DOHH2 (cell line): ENCODE results near the gene TRIM27.
"Not testable (repeated sequence)": the region's sequence is repeated elsewhere in the genome, so short reads cannot be mapped to it uniquely, and the experiment has no call there.

Source experiments
- H3F3A ChIP-seq: fragments of 200-600 bp; sonication (generic), shearing (Covaris generic); 2 replicates; pipeline ENCODE4 v1.6.0; 2016; ENCODE audit warnings: antibody characterized with exemption, mild to moderate bottlenecking; ENCODE audit not compliant: control insufficient read depth, insufficient read depth
- H3K27ac ChIP-seq: fragments of 200-600 bp; sonication (generic); 2 replicates; pipeline ENCODE4 v1.5.1; 2014; ENCODE audit warnings: low read depth, mild to moderate bottlenecking, low read length, moderate library complexity
- H3K27me3 ChIP-seq: fragments of 200-600 bp; sonication (generic); 2 replicates; pipeline ENCODE4 v1.6.1; 2014; ENCODE audit warnings: mild to moderate bottlenecking, low read length, mixed read lengths; ENCODE audit not compliant: control insufficient read depth
- H3K36me3 ChIP-seq: fragments of 200-600 bp; sonication (generic); 2 replicates; pipeline ENCODE4 v1.6.1; 2014; ENCODE audit warnings: mild to moderate bottlenecking, low read length, moderate library complexity, mixed read lengths; ENCODE audit not compliant: control insufficient read depth
- H3K4me1 ChIP-seq: fragments of 200-600 bp; sonication (generic); 2 replicates; pipeline ENCODE4 v1.6.1; 2014; ENCODE audit warnings: mild to moderate bottlenecking, low read length, mixed read lengths; ENCODE audit not compliant: control insufficient read depth
- H3K4me2 ChIP-seq: fragments of 200-600 bp; sonication (generic); 2 replicates; pipeline ENCODE4 v1.6.0; 2014; ENCODE audit warnings: mild to moderate bottlenecking, low read length, moderate library complexity
- H3K4me3 ChIP-seq: fragments of 200-600 bp; sonication (generic); 2 replicates; pipeline ENCODE4 v1.5.1; 2014; ENCODE audit warnings: mild to moderate bottlenecking, low read length, mixed read lengths
- H3K79me2 ChIP-seq: fragments of 200-600 bp; sonication (generic); 2 replicates; pipeline ENCODE4 v1.6.1; 2014; ENCODE audit warnings: mild to moderate bottlenecking, low read length, mixed read lengths; ENCODE audit not compliant: control insufficient read depth
- H3K9me2 ChIP-seq: fragments of 200-600 bp; sonication (generic); replicated peaks from 2 replicates; pipeline ENCODE4 v1.6.1; 2014; ENCODE audit warnings: mild to moderate bottlenecking, low read length, mixed read lengths; ENCODE audit not compliant: control insufficient read depth
- H3K9me3 ChIP-seq: fragments of 200-600 bp; sonication (generic); 2 replicates; pipeline ENCODE4 v1.6.1; 2014; ENCODE audit warnings: antibody characterized with exemption, low read length, mixed read lengths; ENCODE audit not compliant: control insufficient read depth, insufficient read depth
- H4K20me1 ChIP-seq: fragments of 200-600 bp; sonication (generic); 2 replicates; pipeline ENCODE4 v1.6.0; 2014; ENCODE audit warnings: low read depth, mild to moderate bottlenecking, antibody characterized with exemption, low read length, moderate library complexity; ENCODE audit not compliant: control insufficient read depth, insufficient read depth
- EZH2phosphoT487 ChIP-seq: fragments of 200-600 bp; sonication (generic); IDR thresholded peaks from 2 replicates; pipeline ENCODE4 v1.6.1; 2017; ENCODE audit warnings: borderline replicate concordance, mild to moderate bottlenecking, antibody characterized with exemption, low read length, moderate library complexity, mixed read lengths
- TF ChIP-seq, protein P1 (sequence below): fragments of 200-600 bp; sonication (generic); IDR thresholded peaks from one replicate; pipeline ENCODE4 v1.5.1; 2014; ENCODE audit warnings: antibody characterized with exemption, mild to moderate bottlenecking, low read depth, low read length; ENCODE audit not compliant: poor library complexity, severe bottlenecking

The TRIM27 gene

DNA sequence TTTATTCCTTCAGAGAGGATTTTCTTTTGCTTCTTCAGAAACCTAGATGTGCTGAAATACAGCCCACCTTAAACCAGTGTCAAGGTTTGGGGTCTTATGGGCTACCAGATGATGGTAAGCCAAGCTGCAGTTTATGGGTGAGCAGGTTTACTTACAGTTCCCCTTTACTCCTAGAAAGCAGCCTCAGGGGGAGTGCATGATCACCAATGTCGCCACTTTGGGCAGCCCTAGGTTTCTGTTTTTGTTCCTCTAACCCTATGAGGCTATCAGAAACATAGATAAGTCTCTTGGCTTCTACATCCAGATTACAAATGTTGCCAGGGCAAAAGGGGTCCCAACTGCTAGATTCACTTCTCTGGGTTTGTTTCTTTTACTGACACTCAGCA, 67.2 kb downstream of the TRIM27 start:
- Histone ChIP-seq H3K4me3 (no peak overlapping the region), H3K4me1 (no peaks in the 10 kb centered on the region), H3K79me2 (no peaks in the 10 kb centered on the region), H3K27me3 (no peaks in the 10 kb centered on the region), H3K9me3 (no peaks in the 10 kb centered on the region), H3K4me2 (no peak overlapping the region), H3F3A (no peaks in the 10 kb centered on the region), H3K27ac (no peak overlapping the region), H3K36me3 (no peaks in the 10 kb centered on the region), H3K9me2 (no peaks in the 10 kb centered on the region), H4K20me1 (no peaks in the 10 kb centered on the region)
- TF ChIP-seq, protein P1, sequence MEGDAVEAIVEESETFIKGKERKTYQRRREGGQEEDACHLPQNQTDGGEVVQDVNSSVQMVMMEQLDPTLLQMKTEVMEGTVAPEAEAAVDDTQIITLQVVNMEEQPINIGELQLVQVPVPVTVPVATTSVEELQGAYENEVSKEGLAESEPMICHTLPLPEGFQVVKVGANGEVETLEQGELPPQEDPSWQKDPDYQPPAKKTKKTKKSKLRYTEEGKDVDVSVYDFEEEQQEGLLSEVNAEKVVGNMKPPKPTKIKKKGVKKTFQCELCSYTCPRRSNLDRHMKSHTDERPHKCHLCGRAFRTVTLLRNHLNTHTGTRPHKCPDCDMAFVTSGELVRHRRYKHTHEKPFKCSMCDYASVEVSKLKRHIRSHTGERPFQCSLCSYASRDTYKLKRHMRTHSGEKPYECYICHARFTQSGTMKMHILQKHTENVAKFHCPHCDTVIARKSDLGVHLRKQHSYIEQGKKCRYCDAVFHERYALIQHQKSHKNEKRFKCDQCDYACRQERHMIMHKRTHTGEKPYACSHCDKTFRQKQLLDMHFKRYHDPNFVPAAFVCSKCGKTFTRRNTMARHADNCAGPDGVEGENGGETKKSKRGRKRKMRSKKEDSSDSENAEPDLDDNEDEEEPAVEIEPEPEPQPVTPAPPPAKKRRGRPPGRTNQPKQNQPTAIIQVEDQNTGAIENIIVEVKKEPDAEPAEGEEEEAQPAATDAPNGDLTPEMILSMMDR: no peak
- TF ChIP-seq EZH2phosphoT487: no peak

DNA sequence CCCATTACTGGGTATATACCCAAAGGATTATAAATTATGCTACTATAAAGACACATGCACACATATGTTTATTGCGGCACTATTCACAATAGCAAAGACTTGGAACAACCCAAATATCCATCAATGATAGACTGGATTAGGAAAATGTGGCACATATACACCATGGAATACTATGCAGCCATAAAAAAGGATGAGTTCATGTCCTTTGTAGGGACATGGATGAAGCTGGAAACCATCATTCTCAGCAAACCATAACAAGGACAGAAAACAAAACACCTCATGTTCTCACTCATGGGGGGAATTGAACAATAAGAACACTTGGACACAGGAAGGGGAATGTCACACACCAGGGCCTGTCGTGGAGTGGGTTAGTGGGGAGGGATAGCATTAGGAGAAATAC, 69.4 kb downstream of the TRIM27 start:
- not testable (repeated sequence) for H4K20me1 ChIP-seq, H3F3A ChIP-seq, H3K9me2 ChIP-seq, H3K27ac ChIP-seq, H3K4me1 ChIP-seq, H3K4me3 ChIP-seq, H3K36me3 ChIP-seq, H3K9me3 ChIP-seq, H3K27me3 ChIP-seq, H3K4me2 ChIP-seq, H3K79me2 ChIP-seq
